Kidney (tissue), 14 donors: ENCODE measurements around the gene PRDM13. TPM values are rescaled to one million over a fixed set of nuclear protein-coding genes. Genes with fewer than 3 reads are reported as not detected.

Source experiments
- DNase-seq, 5 donors: peaks; one replicate each; pipeline ENCODE4 v3.0.0-alpha.2; 2013 to 2020
- FAIRE-seq: peaks from 2 replicates; lab custom pipeline; 2012; peaks lifted over from hg19 to GRCh38; lab: Jason Lieb, UNC
- H3K27ac ChIP-seq, 2 donors: one replicate each; pipeline ENCODE4 v1.7.0; 2013; ENCODE audit warnings: low read depth in 2 of 2, low read length in 2 of 2, inconsistent platforms in 1 of 2
- H3K27me3 ChIP-seq: one replicate; pipeline ENCODE4 v1.7.1; 2013; ENCODE audit warnings: low read length, inconsistent platforms; ENCODE audit not compliant: control insufficient read depth, insufficient read depth
- H3K36me3 ChIP-seq, 3 donors: one replicate each; pipeline versions ENCODE4 v1.7.0 to v1.7.1; 2013; ENCODE audit warnings: low read length in 3 of 3, control low read depth in 1 of 3, inconsistent platforms in 1 of 3; ENCODE audit not compliant: insufficient read depth in 3 of 3, control insufficient read depth in 2 of 3
- H3K4me1 ChIP-seq, 3 donors: one replicate each; pipeline versions ENCODE4 v1.7.0 to v1.7.1; 2013; ENCODE audit warnings: low read length in 3 of 3, inconsistent platforms in 1 of 3, low read depth in 1 of 3; ENCODE audit not compliant: control insufficient read depth in 2 of 3, insufficient read depth in 2 of 3
- H3K4me3 ChIP-seq, 3 donors: one replicate each; pipeline versions ENCODE4 v1.7.0 to v1.8.1; 2013; ENCODE audit warnings: low read length in 3 of 3, control low read depth in 1 of 3, inconsistent platforms in 1 of 3
- H3K9ac ChIP-seq, 3 donors: one replicate each; pipeline versions ENCODE4 v1.7.0 to v1.7.1; 2013; ENCODE audit warnings: low read length in 3 of 3, control low read depth in 1 of 3, inconsistent platforms in 1 of 3
- H3K9me3 ChIP-seq, 3 donors: one replicate each; pipeline versions ENCODE4 v1.7.0 to v1.7.1; 2013; ENCODE audit warnings: low read length in 3 of 3, control low read depth in 1 of 3, inconsistent platforms in 1 of 3; ENCODE audit not compliant: control insufficient read depth in 2 of 3, insufficient read depth in 1 of 3
- CTCF ChIP-seq: IDR thresholded peaks from 3 replicates; pipeline ENCODE4 v1.5.1; 2012; ENCODE audit warnings: mild to moderate bottlenecking, moderate library complexity, borderline replicate concordance; ENCODE audit not compliant: insufficient read depth; ENCODE audit errors: extremely low read depth
- intact Hi-C: fragments of 100-400 bp; cut with DNase I; formaldehyde crosslinking; loops from one replicate; pipeline ENCODE4 v1.11.1; 2022
- polyA plus RNA-seq: library from polyadenylated mRNA; stranded (reverse); fragments of 350-450 nt; fragmentation: Illumina TruSeq; extraction: RNeasy Lipid Tissue Mini Kit (QIAGEN cat#74804); gene quantifications from one replicate; pipeline ENCODE4 v1.2.3, GENCODE V29; 2014; ENCODE audit warnings: low read depth, low replicate concordance; ENCODE audit not compliant: insufficient read depth
- total RNA-seq: library from RNA; stranded (reverse); fragmentation: NEBNext Ultra II Directional; extraction: Animal tissue kit (Norgen Biotek cat#: 25700); gene quantifications from one replicate; pipeline ENCODE4 v1.2.1, GENCODE V29; 2021
- donor health status: control.
- donor health status: control.
- donor health status: control.
- donor health status: control.
- donor health status: control.
- donor health status: DM: yes; HTN: yes; CAD: no.
- donor health status: Normal renal cell carcinoma (clear cell type).

The PRDM13 gene
- total and polyA plus RNA-seq, 2 donors from 2014 or later: not detected

- Histone ChIP-seq H3K4me1 (peaks cover 0 to 9% (median 0%) of the 10 kb centered on the region in 3 donors), H3K27me3 (peaks cover 92% of the 10 kb centered on the region), H3K4me3 (no peak overlapping the region), H3K9ac (no peak overlapping the region), H3K27ac (no peak overlapping the region), H3K36me3 (no peaks in the 10 kb centered on the region), H3K9me3 (no peaks in the 10 kb centered on the region)
- no peak for TF ChIP-seq CTCF
- FAIRE-seq: no peak
- intact Hi-C loops: no loop called here
- DNase-seq: no peak
These were observed 1.6 kb downstream of the PRDM13 start for GRCh38 chr6:99608059-99608885.

GRCh38 chr6:99608886-99609482 is 2.4 kb downstream of the PRDM13 start:
- Histone ChIP-seq H3K27ac (no peak overlapping the region), H3K4me1 (peaks cover 0 to 8% (median 0%) of the 10 kb centered on the region in 3 donors), H3K4me3 (no peak overlapping the region), H3K27me3 (peaks cover 86% of the 10 kb centered on the region), H3K9ac (no peak overlapping the region), H3K36me3 (no peaks in the 10 kb centered on the region), H3K9me3 (no peaks in the 10 kb centered on the region)
- no peak for TF ChIP-seq CTCF
- intact Hi-C loops: no loop called here
- DNase-seq (no peak), FAIRE-seq (no peak)

GRCh38 chr6:99609905-99610489 is 3.4 kb downstream of the PRDM13 start:
- no peak overlapping the region for H3K4me3 ChIP-seq
- TF ChIP-seq CTCF: no peak
- FAIRE-seq: no peak

More at GRCh38 chr6:99609905-99610489, 3.4 kb downstream of the PRDM13 start:
- H3K4me1 ChIP-seq: peaks cover 0 to 13% (median 0%) of the 10 kb centered on the region in 3 donors
- H3K27me3 ChIP-seq: peaks cover 84% of the 10 kb centered on the region
- intact Hi-C loops: no loop called here
- no peak overlapping the region for H3K9ac ChIP-seq
- DNase-seq: no peak
- no peak overlapping the region for H3K27ac ChIP-seq
- no peaks in the 10 kb centered on the region for H3K36me3 ChIP-seq
- no peaks in the 10 kb centered on the region for H3K9me3 ChIP-seq
